GM23338 (cell line): ENCODE measurements around the gene TAC3. TPM values are rescaled to one million over a fixed set of nuclear protein-coding genes. Genes with fewer than 3 reads are reported as not detected.
"Not testable (repeated sequence)": the region's sequence is repeated elsewhere in the genome, so short reads cannot be mapped to it uniquely, and the experiment has no call there.

Experiments
- ATAC-seq: fragments of 200-7000 bp; cut with Tn5 transposase; 3 replicates; pipeline ENCODE4 v1.9.1; 2020
- DNase-seq: peaks from one replicate; pipeline ENCODE4 v3.0.0-alpha.2; 2015; ENCODE audit warnings: low spot score
- H2AFZ ChIP-seq: fragments of 200-600 bp; sonication (generic); 2 replicates; pipeline ENCODE4 v1.8.0; 2016; ENCODE audit warnings: antibody characterized with exemption, mild to moderate bottlenecking, moderate library complexity
- H3F3A ChIP-seq: fragments of 200-600 bp; sonication (generic); replicated peaks from 2 replicates; pipeline ENCODE4 v1.8.0; 2017; ENCODE audit warnings: antibody characterized with exemption, mixed run types, low read depth
- H3K27ac ChIP-seq: fragments of 200-600 bp; sonication (generic); 2 replicates; pipeline ENCODE4 v1.6.1; 2016; ENCODE audit warnings: low read depth
- H3K27me3 ChIP-seq: fragments of 200-600 bp; sonication (generic); 2 replicates; pipeline ENCODE4 v1.8.0; 2016; ENCODE audit warnings: mild to moderate bottlenecking, mixed run types, moderate library complexity; ENCODE audit not compliant: insufficient read depth
- H3K36me3 ChIP-seq: fragments of 200-600 bp; sonication (generic); 2 replicates; pipeline ENCODE4 v1.8.0; 2016; ENCODE audit warnings: mild to moderate bottlenecking; ENCODE audit not compliant: insufficient read depth
- H3K4me1 ChIP-seq: fragments of 200-600 bp; sonication (generic); 2 replicates; pipeline ENCODE4 v1.8.0; 2016; ENCODE audit warnings: mild to moderate bottlenecking, moderate library complexity; ENCODE audit not compliant: insufficient read depth
- H3K4me2 ChIP-seq: fragments of 200-600 bp; sonication (generic); 2 replicates; pipeline ENCODE4 v1.7.1; 2017; ENCODE audit warnings: mixed run types
- H3K4me3 ChIP-seq: fragments of 200-600 bp; sonication (generic); 2 replicates; pipeline ENCODE4 v1.6.1; 2016; ENCODE audit warnings: mixed run types
- H3K79me2 ChIP-seq: fragments of 200-600 bp; sonication (generic); replicated peaks from 2 replicates; pipeline ENCODE4 v1.8.0; 2017; ENCODE audit warnings: mild to moderate bottlenecking; ENCODE audit not compliant: insufficient read depth
- H3K9me2 ChIP-seq: fragments of 200-600 bp; sonication (generic); 2 replicates; pipeline ENCODE4 v1.8.0; 2017; ENCODE audit not compliant: insufficient read depth
- H4K20me1 ChIP-seq: fragments of 200-600 bp; sonication (generic); replicated peaks from 2 replicates; pipeline ENCODE4 v1.8.0; 2017; ENCODE audit warnings: mild to moderate bottlenecking; ENCODE audit not compliant: insufficient read depth
- H3K27ac Mint-ChIP-seq: 2 replicates; pipeline ENCODE4 v1.8.0; 2020; ENCODE audit warnings: inconsistent platforms, mild to moderate bottlenecking, moderate library complexity, mixed read lengths
- H3K27me3 Mint-ChIP-seq: 3 replicates; pipeline ENCODE4 v1.8.0; 2022; ENCODE audit warnings: low read depth, mild to moderate bottlenecking, moderate library complexity, mixed read lengths, inconsistent platforms; ENCODE audit not compliant: insufficient read depth, poor library complexity
- H3K36me3 Mint-ChIP-seq: 3 replicates; pipeline ENCODE4 v1.8.0; 2021; ENCODE audit warnings: low read depth, mild to moderate bottlenecking, inconsistent platforms, moderate library complexity, mixed read lengths
- H3K4me1 Mint-ChIP-seq: 3 replicates; pipeline ENCODE4 v1.8.0; 2020; ENCODE audit warnings: mild to moderate bottlenecking, inconsistent platforms, mixed read lengths
- H3K4me3 Mint-ChIP-seq: 3 replicates; pipeline ENCODE4 v1.8.0; 2021; ENCODE audit warnings: moderate library complexity, mild to moderate bottlenecking, inconsistent platforms, mixed read lengths
- H3K9me3 Mint-ChIP-seq: 3 replicates; pipeline ENCODE4 v1.8.0; 2020; ENCODE audit warnings: moderate library complexity, mild to moderate bottlenecking, inconsistent platforms, mixed read lengths
- EZH2phosphoT487 ChIP-seq: fragments of 200-600 bp; sonication (generic); IDR thresholded peaks from one replicate; pipeline ENCODE4 v1.8.1; 2018; ENCODE audit warnings: antibody characterized with exemption; ENCODE audit not compliant: unreplicated experiment
- JUNB ChIP-seq: IDR thresholded peaks from one replicate; pipeline ENCODE4 v1.6.1; 2016; ENCODE audit warnings: antibody characterized with exemption; ENCODE audit not compliant: unreplicated experiment
- REST ChIP-seq: IDR thresholded peaks from one replicate; pipeline ENCODE4 v1.6.1; 2018; ENCODE audit warnings: antibody characterized with exemption; ENCODE audit not compliant: unreplicated experiment
- STAT1 ChIP-seq: IDR thresholded peaks from one replicate; pipeline ENCODE4 v1.6.1; 2016; ENCODE audit warnings: antibody characterized with exemption; ENCODE audit not compliant: unreplicated experiment
- ZNF462 ChIP-seq: fragments of 250-450 bp; sonication (Bioruptor Pico); IDR thresholded peaks from 2 replicates; pipeline ENCODE4 v1.5.0; 2020; ENCODE audit warnings: mild to moderate bottlenecking, moderate library complexity
- polyA plus RNA-seq: library from polyadenylated mRNA; unstranded; fragments of >200 nt; fragmentation: Nextera tagmentation; extraction: Ambion mirVana; gene quantifications from 2 replicates; pipeline ENCODE4 v1.2.1, GENCODE V29; 2016
- total RNA-seq: library from RNA; depleted of rRNA; stranded (reverse); fragments of >200 nt; shearing (Covaris generic); gene quantifications from 2 replicates; pipeline ENCODE4 v1.2.3, GENCODE V29; 2014

Gene TAC3
- total and polyA plus RNA-seq, 2 experiments from 2014 or later = 11.9 to 35.1 TPM

- Mint-ChIP-seq H3K36me3 (peaks cover 5% of the 10 kb centered on the region; the same call in 1 of the 3 replicates), H3K27me3 (peaks cover 10% of the 10 kb centered on the region), H3K4me1 (no peaks in the 10 kb centered on the region), H3K9me3 (peaks cover 4% of the 10 kb centered on the region; the same call in 1 of the 3 replicates), H3K27ac (no peak overlapping the region), H3K4me3 (no peak overlapping the region)
- H3K36me3 ChIP-seq = no peaks in the 10 kb centered on the region
- no peaks in the 10 kb centered on the region for H3K4me1 ChIP-seq
- H3K27me3 ChIP-seq = no peaks in the 10 kb centered on the region
- no peak overlapping the region for H3K4me3 ChIP-seq
- H4K20me1 ChIP-seq = no peaks in the 10 kb centered on the region
- ATAC-seq = no peak
- no peaks in the 10 kb centered on the region for H3F3A ChIP-seq
- H2AFZ ChIP-seq = no peak overlapping the region
- H3K9me2 ChIP-seq = peaks cover 17% of the 10 kb centered on the region
- TF ChIP-seq REST = no peak
- TF ChIP-seq ZNF462 = no peak
- no peak for TF ChIP-seq STAT1
- TF ChIP-seq JUNB = no peak
- TF ChIP-seq EZH2phosphoT487 = no peak
- H3K79me2 ChIP-seq = no peaks in the 10 kb centered on the region
- DNase-seq = no peak
- no peak overlapping the region for H3K4me2 ChIP-seq
- no peak overlapping the region for H3K27ac ChIP-seq
These were observed 37.8 kb downstream of the TAC3 start for GRCh38 chr12:56978397-56979138.

GRCh38 chr12:56977361-56977760 is 39.0 kb downstream of the TAC3 start:
- H2AFZ ChIP-seq, H3K4me1 ChIP-seq, H3K4me2 ChIP-seq, H3K36me3 Mint-ChIP-seq, H3K27ac ChIP-seq, H3K4me3 Mint-ChIP-seq, DNase-seq, H3K36me3 ChIP-seq, H3F3A ChIP-seq, H3K27me3 ChIP-seq, H3K9me3 Mint-ChIP-seq, H3K4me1 Mint-ChIP-seq, ATAC-seq, H4K20me1 ChIP-seq, H3K27ac Mint-ChIP-seq, H3K27me3 Mint-ChIP-seq, H3K4me3 ChIP-seq, H3K79me2 ChIP-seq: not testable (repeated sequence)
- peaks cover 11% of the 10 kb centered on the region for H3K9me2 ChIP-seq

DNA sequence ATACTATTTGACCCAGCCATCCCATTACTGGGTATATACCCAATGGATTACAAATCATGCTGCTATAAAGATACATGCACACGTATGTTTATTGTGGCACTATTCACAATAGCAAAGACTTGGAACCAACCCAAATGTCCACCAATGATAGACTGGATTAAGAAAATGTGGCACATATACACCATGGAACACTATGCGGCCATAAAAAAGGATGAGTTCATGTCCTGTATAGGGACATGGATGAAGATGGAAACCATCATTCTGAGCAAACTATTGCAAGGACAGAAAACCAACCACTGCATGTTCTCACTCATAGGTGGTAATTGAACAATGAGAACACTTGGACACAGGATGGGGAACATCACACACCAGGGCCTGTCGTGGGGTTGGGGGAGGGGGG is 42.1 kb downstream of the TAC3 start:
- H3K4me3 ChIP-seq, H3K36me3 Mint-ChIP-seq, H3K27me3 ChIP-seq, H3K4me3 Mint-ChIP-seq, H3F3A ChIP-seq, H3K4me1 ChIP-seq, ATAC-seq, H2AFZ ChIP-seq, H3K9me2 ChIP-seq, H3K36me3 ChIP-seq, H3K27ac ChIP-seq, H3K9me3 Mint-ChIP-seq, H3K27me3 Mint-ChIP-seq, H3K79me2 ChIP-seq, H3K27ac Mint-ChIP-seq, H4K20me1 ChIP-seq, DNase-seq, H3K4me1 Mint-ChIP-seq, H3K4me2 ChIP-seq: not testable (repeated sequence)
